Prostate gland (tissue), 2 donors: ENCODE data around the gene HSF4.
A peak's percentile ranks its signal among the peaks of the same experiment; 100 is the strongest.

Source experiments
- CTCF ChIP-seq, 4 experiments: fragments of 200-600 bp in 2 of 4; fragments of 450-650 bp in 2 of 4; sonication (generic) in 2 of 4; IDR thresholded peaks; 1 replicate in 3 of 4; 2 replicates in 1 of 4; pipeline ENCODE4 v1.5.1; 2016 to 2019; ENCODE audit warnings: antibody characterized with exemption in 4 of 4, mild to moderate bottlenecking in 2 of 4, moderate library complexity in 2 of 4
- POLR2A ChIP-seq: fragments of 450-650 bp; IDR thresholded peaks from one replicate; pipeline ENCODE4 v1.6.1; 2016; ENCODE audit warnings: antibody characterized with exemption, mild to moderate bottlenecking
- POLR2AphosphoS5 ChIP-seq: sonication (generic); formaldehyde crosslinking; IDR thresholded peaks from one replicate; pipeline ENCODE4 v1.6.1; 2017; ENCODE audit warnings: antibody characterized with exemption

GRCh38 chr16:67184995-67185650, 20.6 kb downstream of the HSF4 start:
- peak; percentile 35 to 91 (median 88) for TF ChIP-seq CTCF (IDR thresholded peaks at IDR 0.05)
- no peak for TF ChIP-seq POLR2A
- peak; percentile 82 for TF ChIP-seq POLR2AphosphoS5
